Motor neuron (in vitro differentiated cells): Measurements from ENCODE around the gene NTF4. TPM values are rescaled to one million over a fixed set of nuclear protein-coding genes. Genes with fewer than 3 reads are reported as not detected.

Source experiments
- total RNA-seq, 8 experiments: library from RNA; unstranded; fragments of 300-600 nt; gene quantifications; 2 replicates each; pipeline versions ENCODE4 v1.2.3 to v1.2.4, GENCODE V29; 2022

The NTF4 gene
- total RNA-seq, 8 experiments from 2014 or later, result 0.52 to 1.0 TPM; not detected in 6

Other genes with a start within 250 kb of the NTF4 start
- 10 to 100 TPM in 2 of 8 experiments, 1 to 10 TPM in 6; 1.6 to 27.3 (median 5.4) TPM for gene HSD17B14, start 228.3 kb downstream of the NTF4 start, total RNA-seq
- 10 to 100 TPM in 3 of 8 experiments, 1 to 10 TPM in 4, under 1 TPM in 1; 0.33 to 30.8 (median 6.5) TPM for gene PLEKHA4, start 196.2 kb downstream of the NTF4 start, total RNA-seq
- 100 to 1,000 TPM in 1 of 8 experiments, 10 to 100 TPM in 7; 35.2 to 157 (median 68.6) TPM for gene PPP1R15A, start 192.4 kb downstream of the NTF4 start, total RNA-seq
- 1 to 10 TPM in 1 of 8 experiments, under 1 TPM in 1, not detected in 6; 0.52 to 2.2 TPM for gene TULP2, start 166.1 kb downstream of the NTF4 start, total RNA-seq
- gene NUCB1, start 164.5 kb downstream of the NTF4 start, total RNA-seq, result 100 to 1,000 TPM in 4 of 8 experiments, 10 to 100 TPM in 4; 60.2 to 309 (median 107) TPM
- gene DHDH, start 131.1 kb downstream of the NTF4 start, total RNA-seq, result under 1 TPM in 5 of 8 experiments, not detected in 3; 0.32 to 0.81 (median 0.50) TPM
- gene BAX, start 109.9 kb downstream of the NTF4 start, total RNA-seq, result 100 to 1,000 TPM in 4 of 8 experiments, 10 to 100 TPM in 4; 36.9 to 172 (median 97.8) TPM
- over 10,000 TPM in 1 of 8 experiments, 1,000 to 10,000 TPM in 7; 1,251 to 10,826 (median 2,578) TPM for gene FTL, start 99.5 kb downstream of the NTF4 start, total RNA-seq
- gene GYS1, start 71.5 kb downstream of the NTF4 start, total RNA-seq, result 10 to 100 TPM; 13.0 to 72.5 (median 18.3) TPM
- gene RUVBL2, start 70.9 kb downstream of the NTF4 start, total RNA-seq, result 100 to 1,000 TPM; 113 to 181 (median 145) TPM
- gene LHB, start 47.7 kb downstream of the NTF4 start, total RNA-seq, result 1 to 10 TPM in 4 of 8 experiments, under 1 TPM in 1, not detected in 3; 0.88 to 2.9 (median 1.3) TPM
- under 1 TPM in 3 of 8 experiments, not detected in 5; 0.47 to 0.70 (median 0.49) TPM for gene CGB3, start 40.5 kb downstream of the NTF4 start, total RNA-seq
- gene CGB2, start 32.9 kb downstream of the NTF4 start, total RNA-seq, result not detected
- not detected for gene CGB1, start 27.9 kb downstream of the NTF4 start, total RNA-seq
- under 1 TPM in 1 of 8 experiments, not detected in 7; 0.76 TPM for gene CGB5, start 21.0 kb downstream of the NTF4 start, total RNA-seq
- gene CGB8, start 15.7 kb downstream of the NTF4 start, total RNA-seq, result under 1 TPM in 4 of 8 experiments, not detected in 4; 0.27 to 0.76 (median 0.33) TPM
- 1 to 10 TPM in 1 of 8 experiments, under 1 TPM in 6, not detected in 1; 0.11 to 1.0 (median 0.36) TPM for gene CGB7, start 7.1 kb downstream of the NTF4 start, total RNA-seq
- under 1 TPM in 7 of 8 experiments, not detected in 1; 0.05 to 0.62 (median 0.15) TPM for gene KCNA7, start 7.9 kb upstream of the NTF4 start, total RNA-seq
- gene SNRNP70, start 20.6 kb upstream of the NTF4 start, total RNA-seq, result 100 to 1,000 TPM; 101 to 312 (median 157) TPM
- gene LIN7B, start 49.6 kb upstream of the NTF4 start, total RNA-seq, result 10 to 100 TPM in 5 of 8 experiments, 1 to 10 TPM in 3; 2.0 to 65.1 (median 24.4) TPM
- 1 to 10 TPM; 2.3 to 5.7 (median 3.4) TPM for gene C19orf73, start 54.3 kb upstream of the NTF4 start, total RNA-seq
- gene PPFIA3, start 54.7 kb upstream of the NTF4 start, total RNA-seq, result 10 to 100 TPM in 7 of 8 experiments, 1 to 10 TPM in 1; 4.7 to 52.5 (median 23.5) TPM
- gene HRC, start 90.6 kb upstream of the NTF4 start, total RNA-seq, result 10 to 100 TPM in 4 of 8 experiments, 1 to 10 TPM in 3, under 1 TPM in 1; 0.81 to 55.7 (median 12.3) TPM
- 10 to 100 TPM in 7 of 8 experiments, 1 to 10 TPM in 1; 7.0 to 46.8 (median 16.4) TPM for gene TRPM4, start 93.0 kb upstream of the NTF4 start, total RNA-seq